ENCODE measurements around the gene EEF1G.
"Not testable (repeated sequence)": the region's sequence is repeated elsewhere in the genome, so short reads cannot be mapped to it uniquely, and the experiment has no call there.

Gene EEF1G

DNA sequence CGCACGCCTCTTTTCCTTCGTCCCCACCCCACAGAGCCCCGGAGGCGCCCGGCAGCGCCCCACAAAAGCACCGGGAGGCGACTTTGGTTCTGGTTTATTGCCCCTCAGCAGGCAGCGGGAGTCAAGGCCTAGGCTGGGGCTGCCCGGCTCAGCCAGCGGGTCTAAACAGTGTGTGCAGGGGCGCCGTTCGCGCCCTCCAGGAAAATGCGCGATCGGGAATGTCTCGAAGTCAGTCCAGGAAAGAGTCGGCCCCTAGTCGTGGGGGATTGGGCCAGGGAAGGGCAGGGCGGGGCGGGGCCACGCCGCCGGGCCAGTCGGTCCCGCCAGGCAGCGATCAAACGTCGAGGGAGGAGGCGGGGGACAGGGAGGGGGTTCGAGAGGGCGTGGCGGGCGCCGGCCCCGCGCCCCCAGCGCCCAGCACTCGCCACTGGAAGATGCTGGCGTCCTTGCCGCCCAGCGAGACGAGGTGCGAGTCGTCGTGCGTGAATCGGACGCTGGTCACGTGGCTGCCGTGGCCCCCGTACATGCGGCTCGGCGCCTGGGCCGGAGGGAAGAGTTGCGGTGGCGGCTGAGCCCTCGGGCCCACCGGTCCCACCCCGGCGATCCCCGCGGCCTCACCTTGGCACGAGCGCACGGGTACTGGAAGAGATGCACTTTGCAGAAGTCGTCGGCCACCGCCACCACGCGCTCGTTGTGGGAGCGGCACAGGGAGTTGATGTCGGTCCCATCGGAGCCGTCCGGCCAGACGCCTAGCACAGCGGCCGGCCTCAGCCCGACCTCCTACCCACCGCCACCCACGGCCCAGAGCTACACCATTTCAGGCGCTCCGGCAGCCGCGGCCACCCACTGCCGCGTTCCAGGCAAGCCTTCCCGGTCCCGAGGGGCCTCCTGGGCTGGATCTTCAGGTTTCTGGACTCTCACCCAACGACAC, 28.7 kb upstream of the EEF1G start:
- peak; percentile 39 for DNase-seq

GRCh38 chr11:62601372-62602140, 27.9 kb upstream of the EEF1G start, which contains the start of gene MTA2:
Gene MTA2 (minus strand): TSS chr11:62601865. CDS start chr11:62601450, 415 bp downstream.
- peak; percentile 92 for DNase-seq

DNA sequence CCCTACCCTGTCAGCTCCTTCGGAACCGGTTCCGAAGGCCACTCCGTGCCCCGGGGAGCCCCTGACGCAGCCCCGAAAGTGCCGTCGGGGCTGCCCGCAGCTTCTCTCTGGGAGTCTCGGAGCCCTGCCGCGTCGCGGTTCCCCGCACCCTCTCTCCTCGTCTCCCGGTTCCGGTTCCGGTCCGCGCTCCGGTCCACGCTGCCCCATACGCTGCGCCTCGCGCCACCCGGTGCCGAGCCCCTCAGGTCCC, 27.4 kb upstream of the EEF1G start:
- DNase-seq: peak; percentile 16

DNA sequence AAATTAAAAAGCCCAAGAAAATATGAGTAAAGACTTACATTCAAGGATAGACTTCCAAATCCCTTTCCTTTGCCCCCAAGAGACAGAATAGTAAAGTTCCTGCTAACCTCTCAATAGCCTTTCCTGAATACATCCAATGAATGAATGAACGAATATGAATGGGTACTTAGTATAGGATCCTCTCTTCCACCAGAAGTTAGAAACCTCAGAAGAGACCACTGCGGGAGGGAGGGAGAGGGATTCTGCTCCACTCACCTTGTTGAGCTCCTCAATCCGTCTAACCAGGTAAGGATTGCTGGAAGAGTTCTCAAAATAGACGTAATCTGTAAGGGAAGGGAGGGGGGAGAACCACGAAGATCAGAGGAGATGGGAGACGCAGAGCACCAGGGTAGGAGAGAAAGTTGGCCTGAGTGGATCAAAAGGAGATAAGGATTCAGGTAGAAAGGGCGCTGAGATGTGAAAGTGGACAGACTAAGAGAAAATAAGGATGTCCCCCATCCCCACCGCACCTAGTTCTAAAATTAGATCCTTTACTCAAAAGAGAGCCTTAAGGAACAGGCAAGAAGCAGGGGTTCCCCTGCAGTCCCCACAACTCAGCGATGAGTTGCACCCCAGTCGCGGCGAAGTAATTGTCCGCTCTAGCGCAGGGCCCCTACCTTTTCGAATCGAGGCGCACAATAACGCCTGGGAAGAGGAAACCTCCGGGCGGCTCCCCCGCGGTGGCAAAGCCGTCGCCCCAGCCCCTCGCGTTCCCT, 26.9 kb upstream of the EEF1G start:
- no peak for DNase-seq

DNA sequence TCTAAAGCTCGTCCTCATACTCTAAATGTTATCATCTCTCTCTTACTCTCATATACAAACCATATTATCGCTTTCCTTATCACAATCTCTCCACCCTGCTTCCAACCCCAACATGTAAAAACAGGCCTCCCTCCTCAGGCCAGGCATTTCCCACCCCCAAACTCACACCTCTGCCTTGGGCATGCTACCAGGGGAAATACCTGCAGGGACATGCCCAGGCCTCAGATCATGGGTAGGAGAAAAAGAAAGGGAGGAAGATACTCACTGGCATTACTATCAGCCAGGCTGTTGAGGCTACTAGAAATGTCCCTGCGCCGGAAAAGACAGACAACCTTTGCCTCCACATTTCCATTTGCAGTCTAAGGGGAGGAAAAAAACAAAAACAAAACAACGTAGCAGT, 26.2 kb upstream of the EEF1G start:
- no peak for DNase-seq

- DNase-seq: peak; percentile 64
These were observed 25.5 kb upstream of the EEF1G start for GRCh38 chr11:62599069-62599696.

- DNase-seq: no peak
These were observed 21.4 kb upstream of the EEF1G start for GRCh38 chr11:62595124-62595523.

- peak; percentile 6 for DNase-seq
These were observed 19.8 kb upstream of the EEF1G start for GRCh38 chr11:62593434-62594044.

GRCh38 chr11:62592989-62593421, 19.3 kb upstream of the EEF1G start:
- no peak for DNase-seq

GRCh38 chr11:62592146-62592815, 18.6 kb upstream of the EEF1G start:
- no peak for DNase-seq

DNA sequence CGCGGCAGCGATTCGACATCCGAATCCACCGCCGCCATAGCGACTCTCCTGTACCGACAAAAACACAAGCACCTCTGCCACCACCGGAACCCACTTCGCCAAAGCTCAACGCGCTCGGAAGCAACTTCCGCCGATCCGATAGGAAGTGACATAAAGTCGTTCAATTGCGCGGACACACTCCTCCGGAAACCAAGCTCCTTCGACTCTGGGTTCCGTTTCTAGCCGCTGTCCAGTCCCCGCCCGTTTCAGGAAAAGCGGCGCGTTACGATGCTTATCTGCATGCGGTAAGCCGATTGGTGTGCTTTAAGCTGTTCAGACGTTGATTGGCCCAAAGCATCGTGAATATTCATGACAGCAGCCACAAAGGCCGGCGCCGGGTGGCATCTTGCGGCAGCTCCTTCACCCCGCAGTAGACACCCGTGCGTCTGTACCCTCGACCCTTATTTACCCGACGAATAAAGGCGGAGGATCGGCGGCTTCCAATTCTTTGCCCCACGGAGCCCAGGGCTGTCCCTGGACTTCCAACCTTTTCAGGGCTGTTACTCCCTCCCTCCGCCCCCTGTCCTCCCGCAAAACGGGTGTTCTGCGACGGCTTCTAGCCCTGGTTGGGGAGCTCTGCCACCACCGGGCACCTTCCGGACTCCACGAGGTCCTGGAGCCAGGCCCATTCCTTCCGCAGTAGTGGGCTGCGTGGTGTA, 17.9 kb upstream of the EEF1G start, which contains the start of gene TUT1:
Gene TUT1, minus strand, starts transcription at position 76 of the 698 bp plus-strand sequence. Its CDS starts 38 bp downstream, at position 38.
- DNase-seq: peak; percentile 98

DNA sequence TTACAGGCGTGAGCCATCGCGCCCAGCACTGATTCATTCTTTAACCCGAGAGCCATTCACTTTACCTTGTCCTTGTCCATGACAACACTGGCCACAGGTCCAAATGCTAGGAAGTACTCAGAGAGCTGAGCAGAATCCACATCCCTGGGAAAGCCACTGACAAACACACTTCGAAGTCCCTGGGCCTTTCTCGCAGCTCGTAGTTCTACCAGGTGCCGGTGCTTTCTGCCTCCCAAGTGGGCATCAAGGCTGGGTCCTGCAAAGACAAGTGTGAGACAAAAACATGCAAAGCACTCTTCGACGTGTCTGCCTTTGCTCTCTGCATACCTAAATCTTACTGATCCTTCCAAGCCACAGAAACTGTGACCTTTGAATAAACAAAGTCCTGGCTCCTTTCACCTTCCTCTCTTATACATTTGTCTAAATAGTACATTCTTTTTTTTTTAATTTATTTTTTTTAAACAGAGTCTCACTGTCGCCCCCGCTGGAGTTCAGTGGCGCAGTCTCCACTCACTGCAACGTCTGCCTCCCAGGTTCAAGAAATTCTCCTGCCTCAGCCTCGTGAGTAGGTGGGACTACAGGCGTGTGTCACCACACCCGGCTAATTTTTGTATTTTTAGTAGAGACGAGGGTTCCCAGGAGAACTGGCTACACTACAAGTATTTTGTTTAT, 15.4 kb upstream of the EEF1G start:
- DNase-seq: no peak

- not testable (repeated sequence) for DNase-seq
These were observed 11.7 kb upstream of the EEF1G start for GRCh38 chr11:62585356-62585755.

GRCh38 chr11:62581735-62582134, 8.0 kb upstream of the EEF1G start:
- not testable (repeated sequence) for DNase-seq

- DNase-seq: no peak
These were observed 7.4 kb upstream of the EEF1G start for GRCh38 chr11:62580959-62581715.

GRCh38 chr11:62579252-62579651, 5.6 kb upstream of the EEF1G start:
- no peak for DNase-seq

DNA sequence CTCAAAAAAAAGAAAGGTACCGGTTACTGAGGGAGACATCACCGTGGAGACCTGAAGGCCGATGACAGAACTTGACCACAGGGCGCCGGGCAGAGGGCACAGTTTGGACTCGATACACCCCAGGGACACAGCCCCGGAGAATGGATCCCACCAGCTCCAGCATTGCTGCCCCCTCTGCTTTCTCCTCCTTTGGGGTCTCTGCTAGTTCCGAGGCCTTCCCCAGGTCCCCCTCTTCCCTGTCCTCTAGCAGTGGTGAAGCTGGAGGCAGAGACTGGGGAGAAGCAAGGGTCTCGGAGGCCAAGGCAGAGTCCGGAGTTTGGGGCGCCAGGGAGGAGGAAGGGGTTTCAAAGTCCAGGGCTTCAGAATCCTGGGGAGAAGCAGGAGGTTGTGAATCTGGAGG, 4.8 kb upstream of the EEF1G start:
- no peak for DNase-seq

GRCh38 chr11:62577046-62577714, 3.5 kb upstream of the EEF1G start:
- no peak for DNase-seq

DNA sequence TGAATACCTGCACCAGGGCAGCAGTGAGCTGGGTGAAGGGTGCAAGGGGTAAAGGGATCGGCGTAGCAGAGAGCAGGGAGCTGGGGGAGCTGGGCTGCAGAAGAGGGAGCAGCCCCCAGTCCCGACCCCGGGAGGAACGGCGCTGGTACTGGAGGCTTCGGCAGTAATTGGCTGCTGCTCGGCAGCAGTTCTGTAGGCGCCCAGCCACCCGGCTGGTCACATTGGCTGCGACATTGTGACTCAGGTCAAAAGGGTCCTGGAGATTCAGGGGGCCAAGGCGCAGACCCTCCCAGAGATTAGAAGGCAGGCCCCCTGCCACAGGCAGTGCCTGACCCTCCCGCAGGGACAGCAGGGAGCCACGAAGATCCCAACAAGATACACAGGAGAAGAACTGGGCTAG, 2.1 kb upstream of the EEF1G start:
- DNase-seq: no peak
